Neural progenitor cell (in vitro differentiated cells): ENCODE measurements around the gene FKBP1B.
"Not testable (repeated sequence)": the region's sequence is repeated elsewhere in the genome, so short reads cannot be mapped to it uniquely, and the experiment has no call there.

Source experiments
- CTCF ChIP-seq: fragments of 200-600 bp; sonication (generic); IDR thresholded peaks from 2 replicates; pipeline ENCODE4 v1.5.1; 2017; ENCODE audit warnings: antibody characterized with exemption, mild to moderate bottlenecking
- EZH2 ChIP-seq: fragments of 200-600 bp; sonication (generic); IDR thresholded peaks from 2 replicates; pipeline ENCODE4 v1.6.1; 2017; ENCODE audit warnings: antibody characterized with exemption, mild to moderate bottlenecking, moderate library complexity
- EZH2phosphoT487 ChIP-seq: fragments of 200-600 bp; sonication (generic); IDR thresholded peaks from 2 replicates; pipeline ENCODE4 v1.6.1; 2017; ENCODE audit warnings: antibody characterized with exemption

- not testable (repeated sequence) for TF ChIP-seq CTCF, EZH2phosphoT487, EZH2
These were observed 59.9 kb downstream of the FKBP1B start for GRCh38 chr2:24109431-24109830.
